ENCODE measurements around the gene UROC1. TPM values are rescaled to one million over a fixed set of nuclear protein-coding genes. Genes with fewer than 3 reads are reported as not detected.

UROC1 gene
- total and polyA plus RNA-seq, 9 of the 15 experiments (the other 6 are each of a cell fraction or from before 2014, with no cell fraction given), result not detected

GRCh38 chr3:126536126-126536525, 18.6 kb upstream of the UROC1 start:
- in situ Hi-C loops (cut with MboI), result no loop called here
- no peak for TF ChIP-seq ZNF3 (CRISPR knock-in tag; IDR thresholded peaks at IDR 0.05)
- no peak for TF ChIP-seq HMGXB4 (CRISPR knock-in tag; IDR thresholded peaks at IDR 0.05)
- TF ChIP-seq NKRF (IDR thresholded peaks at IDR 0.05; ENCODE audit: borderline replicate concordance), result no peak
- no peak for TF ChIP-seq TSHZ1 (CRISPR knock-in tag; IDR thresholded peaks at IDR 0.05)
- TF ChIP-seq NBN (IDR thresholded peaks at IDR 0.05; ENCODE audit: low read depth), result no peak
- no peak for TF ChIP-seq TBL1XR1 (IDR thresholded peaks at IDR 0.05; ENCODE audit: low read length in 2 of 2)
- TF ChIP-seq CBFA2T3 (IDR thresholded peaks at IDR 0.05), result no peak
- TF ChIP-seq PTBP1 (IDR thresholded peaks at IDR 0.05; ENCODE audit: low read depth, low read length), result no peak
- TF ChIP-seq IRF1 (CRISPR knock-in tag; IDR thresholded peaks at IDR 0.05; ENCODE audit: borderline replicate concordance), result no peak
- TF ChIP-seq DACH1 (IDR thresholded peaks at IDR 0.05; ENCODE audit: partially characterized antibody), result no peak
- TF ChIP-seq E2F6 (IDR thresholded peaks at IDR 0.05; ENCODE audit: borderline replicate concordance in 1 of 2, extremely low read depth in 1 of 2, insufficient read depth in 1 of 2, insufficient read length in 1 of 2, low read depth in 1 of 2, low read length in 1 of 2, poor library complexity in 1 of 2, severe bottlenecking in 1 of 2), result no peak
- no peak for TF ChIP-seq ZNF507 (tag; conservative IDR thresholded peaks at IDR 0.05)

More at GRCh38 chr3:126536126-126536525, 18.6 kb upstream of the UROC1 start:
- Histone ChIP-seq H3K36me3 (ENCODE audit: control insufficient read depth, insufficient read depth, low read length) (no peaks in the 10 kb centered on the region), H3K9ac (ENCODE audit: insufficient read depth in 1 of 2, low read depth in 2 of 2, low read length in 2 of 2) (no peak overlapping the region), H3K4me1 (replicated peaks in 1 of 2; ENCODE audit: control insufficient read depth in 2 of 2, insufficient read depth in 2 of 2, low read length in 2 of 2) (peaks cover 11 to 15% of the 10 kb centered on the region in 2 experiments), H2AFZ (ENCODE audit: low read depth, low read length) (no peak overlapping the region), H3K4me3 (no peak overlapping the region), H4K20me1 (replicated peaks; ENCODE audit: control insufficient read depth, insufficient read depth, low read length) (no peaks in the 10 kb centered on the region), H3K9me3 (replicated peaks; ENCODE audit: control insufficient read depth, insufficient read depth, low read depth, low read length) (peaks cover 2% of the 10 kb centered on the region), H3K9me1 (ENCODE audit: control insufficient read depth, insufficient read depth, low read length) (no peaks in the 10 kb centered on the region), H3K27me3 (ENCODE audit: control insufficient read depth in 2 of 2, insufficient read depth in 2 of 2, low read length in 2 of 2) (peaks cover 0 to 6% of the 10 kb centered on the region in 2 experiments; a peak in 1 of 5 replicates), H3K79me2 (ENCODE audit: control insufficient read depth, insufficient read depth, low read length) (no peaks in the 10 kb centered on the region), H3K27ac (ENCODE audit: extremely low read depth, low read depth, low read length) (no peak overlapping the region), H3K4me2 (ENCODE audit: insufficient read depth, low read length) (no peak overlapping the region)
- ChIA-PET POLR2A (no interaction called here), CTCF (ENCODE audit: low intra/inter-chr PET ratio) (no interaction called here)
- BruUV-seq (replicated peaks), result no TSS peak
- DNase-seq (ENCODE audit: extremely low read depth in 1 of 4, low spot score in 3 of 4) (no peak), ATAC-seq (no peak), FAIRE-seq (no peak)
- 0% methylated on average over 3 of the region's 3 CpGs for WGBS (ENCODE audit: insufficient coverage, low coverage, missing lambda C conversion rate)
- intact Hi-C loops (cut with micrococcal nuclease), result no loop called here
